Neural progenitor cell (in vitro differentiated cells): ENCODE results near the gene CCDC51.

Experiments
- EZH2 ChIP-seq: fragments of 200-600 bp; sonication (generic); IDR thresholded peaks from 2 replicates; pipeline ENCODE4 v1.6.1; 2017; ENCODE audit warnings: antibody characterized with exemption, mild to moderate bottlenecking, moderate library complexity
- EZH2phosphoT487 ChIP-seq: fragments of 200-600 bp; sonication (generic); IDR thresholded peaks from 2 replicates; pipeline ENCODE4 v1.6.1; 2017; ENCODE audit warnings: antibody characterized with exemption
- TF ChIP-seq, protein P1 (sequence below): fragments of 200-600 bp; sonication (generic); IDR thresholded peaks from 2 replicates; pipeline ENCODE4 v1.5.1; 2017; ENCODE audit warnings: antibody characterized with exemption, mild to moderate bottlenecking

DNA sequence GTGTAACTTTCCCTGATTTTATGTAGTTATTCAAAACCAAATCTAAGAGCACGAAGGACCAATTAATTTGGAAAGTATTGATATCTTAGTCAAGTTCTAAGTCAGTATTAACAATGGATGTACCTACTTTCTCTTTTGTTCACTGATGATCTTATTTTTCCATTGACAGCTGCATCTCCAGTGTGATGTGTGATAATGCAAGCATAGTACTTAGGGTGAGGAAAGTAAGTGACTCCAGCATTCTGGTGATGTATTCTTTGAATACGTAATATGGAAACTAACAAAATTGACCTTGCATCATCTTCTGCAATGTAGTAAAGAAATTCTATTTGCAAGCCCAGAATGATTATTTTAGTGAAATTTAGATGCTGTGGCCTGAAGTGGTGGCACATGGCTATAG is 45.5 kb downstream of the CCDC51 start:
- TF ChIP-seq EZH2 (no peak), EZH2phosphoT487 (no peak)
- TF ChIP-seq, protein P1, sequence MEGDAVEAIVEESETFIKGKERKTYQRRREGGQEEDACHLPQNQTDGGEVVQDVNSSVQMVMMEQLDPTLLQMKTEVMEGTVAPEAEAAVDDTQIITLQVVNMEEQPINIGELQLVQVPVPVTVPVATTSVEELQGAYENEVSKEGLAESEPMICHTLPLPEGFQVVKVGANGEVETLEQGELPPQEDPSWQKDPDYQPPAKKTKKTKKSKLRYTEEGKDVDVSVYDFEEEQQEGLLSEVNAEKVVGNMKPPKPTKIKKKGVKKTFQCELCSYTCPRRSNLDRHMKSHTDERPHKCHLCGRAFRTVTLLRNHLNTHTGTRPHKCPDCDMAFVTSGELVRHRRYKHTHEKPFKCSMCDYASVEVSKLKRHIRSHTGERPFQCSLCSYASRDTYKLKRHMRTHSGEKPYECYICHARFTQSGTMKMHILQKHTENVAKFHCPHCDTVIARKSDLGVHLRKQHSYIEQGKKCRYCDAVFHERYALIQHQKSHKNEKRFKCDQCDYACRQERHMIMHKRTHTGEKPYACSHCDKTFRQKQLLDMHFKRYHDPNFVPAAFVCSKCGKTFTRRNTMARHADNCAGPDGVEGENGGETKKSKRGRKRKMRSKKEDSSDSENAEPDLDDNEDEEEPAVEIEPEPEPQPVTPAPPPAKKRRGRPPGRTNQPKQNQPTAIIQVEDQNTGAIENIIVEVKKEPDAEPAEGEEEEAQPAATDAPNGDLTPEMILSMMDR: no peak
